Suprapubic skin (tissue), 4 donors: ENCODE measurements around the gene SMARCC2.

Source experiments
- EP300 ChIP-seq: sonication (generic); formaldehyde crosslinking; IDR thresholded peaks from one replicate; pipeline ENCODE4 v1.6.1; 2017; ENCODE audit warnings: antibody characterized with exemption
- POLR2A ChIP-seq, 2 donors: fragments of 450-650 bp; IDR thresholded peaks; one replicate each; pipeline ENCODE4 v1.6.1; 2017; ENCODE audit warnings: antibody characterized with exemption in 2 of 2, mild to moderate bottlenecking in 2 of 2, moderate library complexity in 2 of 2
- POLR2AphosphoS5 ChIP-seq, 3 donors: sonication (generic); formaldehyde crosslinking; IDR thresholded peaks; one replicate each; pipeline ENCODE4 v1.6.1; 2017; ENCODE audit warnings: antibody characterized with exemption in 3 of 3
- TF ChIP-seq, protein P1 (sequence below), 2 donors: fragments of 200-600 bp in 1 of 2; fragments of 450-650 bp in 1 of 2; sonication (generic) in 1 of 2; IDR thresholded peaks; one replicate each; pipeline ENCODE4 v1.5.1; 2016 to 2019; ENCODE audit warnings: antibody characterized with exemption in 2 of 2, mild to moderate bottlenecking in 1 of 2, moderate library complexity in 1 of 2

DNA sequence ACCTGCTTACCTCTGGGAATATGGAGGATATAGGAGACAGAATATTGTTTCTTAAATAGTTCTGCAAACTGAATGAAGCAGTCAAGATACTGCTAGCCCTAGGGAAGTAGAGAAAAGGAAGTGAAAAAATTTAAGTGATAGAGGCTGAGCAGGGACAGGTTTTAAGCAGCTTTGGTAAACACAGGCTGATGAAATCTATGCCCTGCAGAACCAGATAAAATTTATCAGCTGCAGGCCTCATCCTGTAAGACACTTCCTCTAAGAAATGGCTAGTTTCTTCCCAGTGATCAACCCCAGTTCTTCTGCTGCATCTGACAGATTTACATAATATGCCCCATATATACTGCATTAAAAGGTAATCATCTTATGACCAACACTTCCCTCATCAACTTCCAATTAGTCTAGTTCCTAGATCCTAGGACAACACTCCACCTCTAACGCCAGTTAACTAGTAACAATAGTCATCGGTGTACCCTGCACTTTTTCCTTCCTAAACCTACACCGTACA lies 62.5 kb downstream of the SMARCC2 start:
- TF ChIP-seq, protein P1, sequence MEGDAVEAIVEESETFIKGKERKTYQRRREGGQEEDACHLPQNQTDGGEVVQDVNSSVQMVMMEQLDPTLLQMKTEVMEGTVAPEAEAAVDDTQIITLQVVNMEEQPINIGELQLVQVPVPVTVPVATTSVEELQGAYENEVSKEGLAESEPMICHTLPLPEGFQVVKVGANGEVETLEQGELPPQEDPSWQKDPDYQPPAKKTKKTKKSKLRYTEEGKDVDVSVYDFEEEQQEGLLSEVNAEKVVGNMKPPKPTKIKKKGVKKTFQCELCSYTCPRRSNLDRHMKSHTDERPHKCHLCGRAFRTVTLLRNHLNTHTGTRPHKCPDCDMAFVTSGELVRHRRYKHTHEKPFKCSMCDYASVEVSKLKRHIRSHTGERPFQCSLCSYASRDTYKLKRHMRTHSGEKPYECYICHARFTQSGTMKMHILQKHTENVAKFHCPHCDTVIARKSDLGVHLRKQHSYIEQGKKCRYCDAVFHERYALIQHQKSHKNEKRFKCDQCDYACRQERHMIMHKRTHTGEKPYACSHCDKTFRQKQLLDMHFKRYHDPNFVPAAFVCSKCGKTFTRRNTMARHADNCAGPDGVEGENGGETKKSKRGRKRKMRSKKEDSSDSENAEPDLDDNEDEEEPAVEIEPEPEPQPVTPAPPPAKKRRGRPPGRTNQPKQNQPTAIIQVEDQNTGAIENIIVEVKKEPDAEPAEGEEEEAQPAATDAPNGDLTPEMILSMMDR (IDR thresholded peaks at IDR 0.05) = no peak
- TF ChIP-seq POLR2AphosphoS5 (IDR thresholded peaks at IDR 0.05) (no peak), POLR2A (IDR thresholded peaks at IDR 0.05) (no peak), EP300 (no peak)
